ENCODE results near the gene TSHR. TPM values are rescaled to one million over a fixed set of nuclear protein-coding genes. Genes with fewer than 3 reads are reported as not detected.

TSHR gene
- total and polyA plus RNA-seq, 2 of the 13 experiments (the other 11 are each of a cell fraction or from before 2014, with no cell fraction given), result not detected

DNA sequence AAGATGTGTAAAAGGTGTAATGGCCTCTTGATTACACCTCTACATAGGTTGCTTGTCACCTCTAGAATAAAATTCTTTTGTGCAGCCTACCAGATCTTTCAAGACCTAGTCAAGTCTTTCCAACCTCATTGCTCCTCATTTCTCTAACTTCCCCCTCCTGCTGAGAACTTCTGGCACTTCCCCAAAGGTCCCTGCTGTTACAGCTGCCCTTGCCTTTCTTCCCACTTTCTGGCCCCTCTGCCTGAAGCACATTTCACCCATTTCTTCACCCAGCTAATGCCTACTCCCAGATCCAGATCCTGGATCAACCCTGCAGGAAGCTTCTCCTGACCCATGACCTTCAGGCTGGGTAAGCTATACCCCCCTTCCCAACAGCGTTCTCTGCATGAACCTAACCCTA lies 1.5 kb downstream of the TSHR start (continued):
- TF ChIP-seq RARG (CRISPR knock-in tag; IDR thresholded peaks at IDR 0.05; ENCODE audit: low read depth), result no peak
- TF ChIP-seq CAMTA2 (CRISPR knock-in tag; IDR thresholded peaks at IDR 0.05; ENCODE audit: borderline replicate concordance), result no peak
- no peak for TF ChIP-seq ZNF276 (CRISPR knock-in tag; IDR thresholded peaks at IDR 0.05; ENCODE audit: low read depth)
- TF ChIP-seq HOXA7 (CRISPR knock-in tag; IDR thresholded peaks at IDR 0.05), result no peak

DNA sequence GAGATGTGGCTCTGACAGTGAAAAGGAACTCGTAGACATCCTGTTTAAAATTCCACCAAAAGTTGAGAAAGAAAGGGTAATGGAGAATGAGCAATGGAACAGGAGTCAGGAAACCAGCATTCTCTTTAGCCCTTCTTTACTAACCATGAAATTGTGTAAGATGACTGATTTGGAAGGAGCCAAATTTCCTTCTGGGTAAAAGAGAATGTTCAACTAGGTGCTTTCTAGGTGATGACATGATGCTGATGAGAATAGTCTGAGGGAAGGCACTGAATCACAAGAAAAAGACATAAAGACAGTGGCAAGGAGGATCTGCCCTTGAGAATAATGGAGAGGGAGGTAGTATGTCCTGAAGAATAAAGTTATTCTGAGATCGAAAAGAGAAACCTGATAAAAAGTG lies 2.2 kb downstream of the TSHR start:
- 3% methylated on average over 2 of the region's 2 CpGs for WGBS (ENCODE audit: low lambda C conversion rate)
- H2AFZ ChIP-seq (ENCODE audit: low read length), result no peak overlapping the region
- peaks cover 10% of the 10 kb centered on the region for H3K4me1 ChIP-seq (ENCODE audit: insufficient read depth, low read length)
- POLR2A ChIA-PET, result no interaction called here
- H3K4me2 ChIP-seq (ENCODE audit: low read depth, low read length), result no peak overlapping the region
- H3K4me3 ChIP-seq (replicated peaks in 1 of 3; ENCODE audit: insufficient read depth in 1 of 3, low read depth in 2 of 3, low read length in 3 of 3), result no peak overlapping the region
- BruUV-seq (replicated peaks), result no TSS peak
- H3K9me3 ChIP-seq (ENCODE audit: low read length), result no peaks in the 10 kb centered on the region
- CTCF ChIA-PET (ENCODE audit: low intra/inter-chr PET ratio, low total read pairs), result no interaction called here
- intact Hi-C loops (cut with micrococcal nuclease; ENCODE audit: unreplicated experiment) (no loop called here), in situ Hi-C loops (cut with HindIII; ENCODE audit: extremely low pct_ligation_motif_present, low pct_unique_long_range_greater_than_20kb) (no loop called here)
- no peak for ATAC-seq
- H3K27ac ChIP-seq (ENCODE audit: extremely low read length, insufficient read depth, low read length), result no peak overlapping the region
- no peaks in the 10 kb centered on the region for H4K20me1 ChIP-seq (ENCODE audit: insufficient read depth, low read length)
- no peak overlapping the region for H3K9ac ChIP-seq (ENCODE audit: insufficient read depth, low read depth, low read length)
- no peak for FAIRE-seq
- peaks cover 4 to 22% of the 10 kb centered on the region in 2 experiments; a peak in 2 of 5 replicates for H3K27me3 ChIP-seq (ENCODE audit: control insufficient read depth in 1 of 2, insufficient read depth in 2 of 2, low read length in 2 of 2)
- DNase-seq (ENCODE audit: low spot score), result no peak
- no peaks in the 10 kb centered on the region for H3K79me2 ChIP-seq (ENCODE audit: insufficient read depth, low read length)
- H3K36me3 ChIP-seq (replicated peaks in 1 of 2; ENCODE audit: control insufficient read depth in 1 of 2, insufficient read depth in 2 of 2, low read length in 2 of 2), result no peaks in the 10 kb centered on the region
- TF ChIP-seq ERF (CRISPR knock-in tag; IDR thresholded peaks at IDR 0.05) (no peak), CSRNP2 (CRISPR knock-in tag; conservative IDR thresholded peaks at IDR 0.05; ENCODE audit: low read depth) (no peak), NR0B2 (CRISPR knock-in tag; IDR thresholded peaks at IDR 0.05) (no peak), ZNF644 (CRISPR knock-in tag; IDR thresholded peaks at IDR 0.05; ENCODE audit: low read depth) (no peak), XRCC5 (optimal IDR thresholded peaks at IDR 0.05; ENCODE audit: low read length) (no peak), IRF2 (CRISPR knock-in tag; IDR thresholded peaks at IDR 0.05) (no peak), ZNF672 (CRISPR knock-in tag; IDR thresholded peaks at IDR 0.05) (no peak), ZNF747 (CRISPR knock-in tag; IDR thresholded peaks at IDR 0.05; ENCODE audit: borderline replicate concordance) (no peak), RXRA (CRISPR knock-in tag; IDR thresholded peaks at IDR 0.05) (no peak)
- TF ChIP-seq, protein P1, sequence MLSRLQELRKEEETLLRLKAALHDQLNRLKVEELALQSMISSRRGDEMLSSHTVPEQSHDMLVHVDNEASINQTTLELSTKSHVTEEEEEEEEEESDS (CRISPR knock-in tag; IDR thresholded peaks at IDR 0.05; ENCODE audit: borderline replicate concordance), result no peak
- TF ChIP-seq, protein P2, sequence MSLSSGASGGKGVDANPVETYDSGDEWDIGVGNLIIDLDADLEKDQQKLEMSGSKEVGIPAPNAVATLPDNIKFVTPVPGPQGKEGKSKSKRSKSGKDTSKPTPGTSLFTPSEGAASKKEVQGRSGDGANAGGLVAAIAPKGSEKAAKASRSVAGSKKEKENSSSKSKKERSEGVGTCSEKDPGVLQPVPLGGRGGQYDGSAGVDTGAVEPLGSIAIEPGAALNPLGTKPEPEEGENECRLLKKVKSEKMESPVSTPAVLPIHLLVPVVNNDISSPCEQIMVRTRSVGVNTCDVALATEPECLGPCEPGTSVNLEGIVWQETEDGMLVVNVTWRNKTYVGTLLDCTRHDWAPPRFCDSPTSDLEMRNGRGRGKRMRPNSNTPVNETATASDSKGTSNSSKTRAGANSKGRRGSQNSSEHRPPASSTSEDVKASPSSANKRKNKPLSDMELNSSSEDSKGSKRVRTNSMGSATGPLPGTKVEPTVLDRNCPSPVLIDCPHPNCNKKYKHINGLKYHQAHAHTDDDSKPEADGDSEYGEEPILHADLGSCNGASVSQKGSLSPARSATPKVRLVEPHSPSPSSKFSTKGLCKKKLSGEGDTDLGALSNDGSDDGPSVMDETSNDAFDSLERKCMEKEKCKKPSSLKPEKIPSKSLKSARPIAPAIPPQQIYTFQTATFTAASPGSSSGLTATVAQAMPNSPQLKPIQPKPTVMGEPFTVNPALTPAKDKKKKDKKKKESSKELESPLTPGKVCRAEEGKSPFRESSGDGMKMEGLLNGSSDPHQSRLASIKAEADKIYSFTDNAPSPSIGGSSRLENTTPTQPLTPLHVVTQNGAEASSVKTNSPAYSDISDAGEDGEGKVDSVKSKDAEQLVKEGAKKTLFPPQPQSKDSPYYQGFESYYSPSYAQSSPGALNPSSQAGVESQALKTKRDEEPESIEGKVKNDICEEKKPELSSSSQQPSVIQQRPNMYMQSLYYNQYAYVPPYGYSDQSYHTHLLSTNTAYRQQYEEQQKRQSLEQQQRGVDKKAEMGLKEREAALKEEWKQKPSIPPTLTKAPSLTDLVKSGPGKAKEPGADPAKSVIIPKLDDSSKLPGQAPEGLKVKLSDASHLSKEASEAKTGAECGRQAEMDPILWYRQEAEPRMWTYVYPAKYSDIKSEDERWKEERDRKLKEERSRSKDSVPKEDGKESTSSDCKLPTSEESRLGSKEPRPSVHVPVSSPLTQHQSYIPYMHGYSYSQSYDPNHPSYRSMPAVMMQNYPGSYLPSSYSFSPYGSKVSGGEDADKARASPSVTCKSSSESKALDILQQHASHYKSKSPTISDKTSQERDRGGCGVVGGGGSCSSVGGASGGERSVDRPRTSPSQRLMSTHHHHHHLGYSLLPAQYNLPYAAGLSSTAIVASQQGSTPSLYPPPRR (CRISPR knock-in tag; IDR thresholded peaks at IDR 0.05; ENCODE audit: borderline replicate concordance), result no peak

Data from HepG2 (cell line).